Astrocyte (in vitro differentiated cells and primary cell): ENCODE results near the gene MAGI1.

Experiments
- EZH2 ChIP-seq: IDR thresholded peaks from 2 replicates; pipeline ENCODE4 v1.6.1; 2012; ENCODE audit warnings: mild to moderate bottlenecking, low read length, inconsistent platforms; ENCODE audit not compliant: insufficient read depth
- TF ChIP-seq, protein P1 (sequence below): IDR thresholded peaks from 2 replicates; pipeline ENCODE4 v1.5.1; 2011; ENCODE audit warnings: low read depth, mild to moderate bottlenecking, inconsistent platforms, low read length, moderate library complexity; ENCODE audit not compliant: insufficient read depth

DNA sequence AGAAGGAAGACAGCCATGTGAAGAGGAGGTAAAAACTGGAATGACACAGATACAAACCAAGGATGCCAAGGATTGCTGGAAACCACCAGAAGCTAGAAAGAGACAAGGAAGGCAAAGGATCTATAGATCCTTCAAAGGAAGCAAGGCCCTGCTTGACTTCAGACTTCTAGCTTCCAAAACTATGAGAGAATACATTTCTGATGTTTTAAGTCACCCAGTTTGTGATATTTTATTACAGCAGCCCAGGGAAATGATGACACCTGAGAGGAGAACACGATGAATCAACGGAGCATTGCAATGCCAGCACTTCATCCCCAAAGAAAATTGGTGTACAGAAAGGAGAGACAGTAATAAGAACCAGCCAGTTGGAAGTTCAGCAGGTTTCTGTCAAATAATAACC, 116.3 kb downstream of the MAGI1 start:
- TF ChIP-seq, protein P1, sequence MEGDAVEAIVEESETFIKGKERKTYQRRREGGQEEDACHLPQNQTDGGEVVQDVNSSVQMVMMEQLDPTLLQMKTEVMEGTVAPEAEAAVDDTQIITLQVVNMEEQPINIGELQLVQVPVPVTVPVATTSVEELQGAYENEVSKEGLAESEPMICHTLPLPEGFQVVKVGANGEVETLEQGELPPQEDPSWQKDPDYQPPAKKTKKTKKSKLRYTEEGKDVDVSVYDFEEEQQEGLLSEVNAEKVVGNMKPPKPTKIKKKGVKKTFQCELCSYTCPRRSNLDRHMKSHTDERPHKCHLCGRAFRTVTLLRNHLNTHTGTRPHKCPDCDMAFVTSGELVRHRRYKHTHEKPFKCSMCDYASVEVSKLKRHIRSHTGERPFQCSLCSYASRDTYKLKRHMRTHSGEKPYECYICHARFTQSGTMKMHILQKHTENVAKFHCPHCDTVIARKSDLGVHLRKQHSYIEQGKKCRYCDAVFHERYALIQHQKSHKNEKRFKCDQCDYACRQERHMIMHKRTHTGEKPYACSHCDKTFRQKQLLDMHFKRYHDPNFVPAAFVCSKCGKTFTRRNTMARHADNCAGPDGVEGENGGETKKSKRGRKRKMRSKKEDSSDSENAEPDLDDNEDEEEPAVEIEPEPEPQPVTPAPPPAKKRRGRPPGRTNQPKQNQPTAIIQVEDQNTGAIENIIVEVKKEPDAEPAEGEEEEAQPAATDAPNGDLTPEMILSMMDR = no peak
- no peak for TF ChIP-seq EZH2
